ENCODE measurements around the gene MKLN1.

DNA sequence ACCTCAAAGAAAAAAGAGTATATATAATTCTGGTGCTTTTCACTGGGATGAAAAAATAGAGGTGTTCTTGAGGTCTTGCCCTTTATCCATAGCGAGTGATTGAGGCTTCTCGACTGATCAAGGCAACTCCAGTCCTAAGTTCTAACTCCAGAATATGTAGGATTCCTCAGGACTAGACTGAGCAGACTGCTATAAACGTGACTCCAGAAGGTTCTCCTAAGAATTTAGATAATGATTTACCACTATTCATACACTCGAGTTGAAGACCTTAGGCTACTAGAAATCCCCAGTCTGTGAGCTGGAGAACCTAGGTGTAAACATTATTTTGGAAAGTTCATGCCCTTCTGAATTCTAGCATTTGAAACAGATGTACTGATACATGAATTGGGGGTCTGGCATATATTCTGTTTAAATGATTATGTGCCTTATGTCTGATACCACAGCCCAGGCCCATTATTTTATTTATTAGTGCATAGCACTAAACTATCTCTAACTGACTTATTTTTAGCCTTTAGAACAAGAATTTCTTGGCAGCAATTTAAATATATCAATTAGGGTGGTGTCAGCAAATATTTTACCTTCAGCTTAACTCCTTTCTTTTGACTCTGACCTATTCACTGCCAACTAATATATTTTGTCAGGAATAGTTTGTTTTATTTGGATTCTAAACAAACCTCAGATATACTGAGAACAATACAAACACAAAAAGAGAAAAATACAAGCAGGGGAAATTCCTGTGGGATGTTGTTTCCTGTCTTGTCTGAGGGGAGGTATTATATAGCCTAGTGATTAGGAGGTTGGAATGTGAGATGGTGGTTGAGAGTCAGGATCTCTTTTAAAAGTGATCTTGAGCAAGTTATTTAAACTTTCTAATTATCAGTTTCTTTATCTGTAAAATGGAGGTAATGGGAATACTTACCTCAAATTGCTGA, 153.0 kb downstream of the MKLN1 start:
- TF ChIP-seq POLR2A (IDR thresholded peaks at IDR 0.05) (no peak), POLR2AphosphoS5 (IDR thresholded peaks at IDR 0.05) (no peak)
- TF ChIP-seq, protein P1, sequence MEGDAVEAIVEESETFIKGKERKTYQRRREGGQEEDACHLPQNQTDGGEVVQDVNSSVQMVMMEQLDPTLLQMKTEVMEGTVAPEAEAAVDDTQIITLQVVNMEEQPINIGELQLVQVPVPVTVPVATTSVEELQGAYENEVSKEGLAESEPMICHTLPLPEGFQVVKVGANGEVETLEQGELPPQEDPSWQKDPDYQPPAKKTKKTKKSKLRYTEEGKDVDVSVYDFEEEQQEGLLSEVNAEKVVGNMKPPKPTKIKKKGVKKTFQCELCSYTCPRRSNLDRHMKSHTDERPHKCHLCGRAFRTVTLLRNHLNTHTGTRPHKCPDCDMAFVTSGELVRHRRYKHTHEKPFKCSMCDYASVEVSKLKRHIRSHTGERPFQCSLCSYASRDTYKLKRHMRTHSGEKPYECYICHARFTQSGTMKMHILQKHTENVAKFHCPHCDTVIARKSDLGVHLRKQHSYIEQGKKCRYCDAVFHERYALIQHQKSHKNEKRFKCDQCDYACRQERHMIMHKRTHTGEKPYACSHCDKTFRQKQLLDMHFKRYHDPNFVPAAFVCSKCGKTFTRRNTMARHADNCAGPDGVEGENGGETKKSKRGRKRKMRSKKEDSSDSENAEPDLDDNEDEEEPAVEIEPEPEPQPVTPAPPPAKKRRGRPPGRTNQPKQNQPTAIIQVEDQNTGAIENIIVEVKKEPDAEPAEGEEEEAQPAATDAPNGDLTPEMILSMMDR (IDR thresholded peaks at IDR 0.05), result no peak
